HG03280 (cell line): Measurements from ENCODE around the gene FAM163A.

Experiments
- ATAC-seq: cut with Tn5 transposase; IDR thresholded peaks from one replicate; pipeline ENCODE4 v1.9.1; 2021; ENCODE audit warnings: mild to moderate bottlenecking, moderate library complexity; ENCODE audit not compliant: unreplicated experiment

Gene FAM163A

GRCh38 chr1:179812501-179813292, 69.6 kb downstream of the FAM163A start:
- no peak for ATAC-seq

GRCh38 chr1:179813626-179814545, 70.8 kb downstream of the FAM163A start:
- ATAC-seq: no peak

GRCh38 chr1:179814546-179814838, 71.4 kb downstream of the FAM163A start:
- peak; percentile 30 for ATAC-seq

GRCh38 chr1:179815641-179816040, 72.5 kb downstream of the FAM163A start:
- no peak for ATAC-seq

GRCh38 chr1:179816196-179816960, 73.3 kb downstream of the FAM163A start:
- ATAC-seq: no peak

GRCh38 chr1:179817056-179817455, 74.0 kb downstream of the FAM163A start:
- ATAC-seq: no peak

GRCh38 chr1:179817789-179818188, 74.7 kb downstream of the FAM163A start:
- no peak for ATAC-seq

- ATAC-seq: no peak
Measured at GRCh38 chr1:179818260-179818659, 75.2 kb downstream of the FAM163A start.

GRCh38 chr1:179818743-179819173, 75.7 kb downstream of the FAM163A start:
- ATAC-seq: no peak

GRCh38 chr1:179820226-179820970, 77.3 kb downstream of the FAM163A start:
- no peak for ATAC-seq

- no peak for ATAC-seq
Measured at GRCh38 chr1:179821524-179821923, 78.4 kb downstream of the FAM163A start.

GRCh38 chr1:179822065-179822464, 79.0 kb downstream of the FAM163A start:
- no peak for ATAC-seq

- ATAC-seq: no peak
Measured at GRCh38 chr1:179823693-179824092, 80.6 kb downstream of the FAM163A start.

- no peak for ATAC-seq
Measured at GRCh38 chr1:179824265-179824664, 81.2 kb downstream of the FAM163A start.

- ATAC-seq: no peak
Measured at GRCh38 chr1:179825206-179825605, 82.1 kb downstream of the FAM163A start.

- ATAC-seq: no peak
Measured at GRCh38 chr1:179825798-179826460, 82.8 kb downstream of the FAM163A start.

GRCh38 chr1:179826626-179827280, 83.7 kb downstream of the FAM163A start:
- ATAC-seq: no peak

- no peak for ATAC-seq
Measured at GRCh38 chr1:179828554-179829110, 85.5 kb downstream of the FAM163A start.

GRCh38 chr1:179831225-179831624, 88.1 kb downstream of the FAM163A start:
- no peak for ATAC-seq
